ENCODE results near the gene RS1.

Gene RS1

GRCh38 chrX:18702362-18703195, 30.7 kb upstream of the RS1 start (continued):
- TF ChIP-seq ZNF692 (tag by site-specific recombination; IDR thresholded peaks at IDR 0.05), result peak; percentile 37; the same call in 1 of the 2 replicates
- TF ChIP-seq ZNF837 (tag by site-specific recombination; IDR thresholded peaks at IDR 0.05), result no peak
- no peak for TF ChIP-seq ZNF654 (tag by site-specific recombination; IDR thresholded peaks at IDR 0.05; ENCODE audit: low read depth)
- 0 out of 2 replicates have a peak, but pooled peaks have one; percentile 13 for TF ChIP-seq ZXDB (tag by site-specific recombination; IDR thresholded peaks at IDR 0.05)
- peak; percentile 72 for TF ChIP-seq ZNF398 (tag by site-specific recombination; IDR thresholded peaks at IDR 0.05)
- TF ChIP-seq GFI1B (tag by site-specific recombination; IDR thresholded peaks at IDR 0.05), result 0 out of 2 replicates have a peak, but pooled peaks have one; percentile 28
- peak; percentile 58; the same call in 1 of the 2 replicates for TF ChIP-seq ZNF660 (tag by site-specific recombination; IDR thresholded peaks at IDR 0.05)
- TF ChIP-seq ZNF24 (tag by site-specific recombination; IDR thresholded peaks at IDR 0.05), result peak; percentile 78
- TF ChIP-seq MZF1 (tag by site-specific recombination; IDR thresholded peaks at IDR 0.05; ENCODE audit: borderline replicate concordance), result peak; percentile 90
- TF ChIP-seq KLF17 (tag by site-specific recombination; IDR thresholded peaks at IDR 0.05), result peak; percentile 60; the same call in 1 of the 2 replicates
- TF ChIP-seq PRDM1 (tag by site-specific recombination; IDR thresholded peaks at IDR 0.05), result peak; percentile 28; the same call in 1 of the 2 replicates
- TF ChIP-seq ZBTB8A (tag by site-specific recombination; IDR thresholded peaks at IDR 0.05), result peak; percentile 28; the same call in 1 of the 2 replicates

GRCh38 chrX:18701621-18702361, 29.9 kb upstream of the RS1 start:
- Histone ChIP-seq H3K27ac (ENCODE audit: extremely low read depth, low read depth, low read length) (peak overlapping the region; percentile 69), H3K4me1 (ENCODE audit: control insufficient read depth, insufficient read depth, low read length) (peaks cover 8% of the 10 kb centered on the region)
- CTCF ChIA-PET, result interaction anchor here (0.7 to 0.9 kb wide), 3 partner anchors 17 to 185 kb away, joined by 3 to 4 read pairs (median 3); no protein-coding TSS in a partner anchor
- no peak for TF ChIP-seq SCRT2 (tag by site-specific recombination; IDR thresholded peaks at IDR 0.05)
- TF ChIP-seq ZNF610 (tag by site-specific recombination; IDR thresholded peaks at IDR 0.05; ENCODE audit: borderline replicate concordance), result no peak
- TF ChIP-seq ZNF654 (tag by site-specific recombination; IDR thresholded peaks at IDR 0.05; ENCODE audit: low read depth), result no peak
- no peak for TF ChIP-seq ZNF623 (tag by site-specific recombination; IDR thresholded peaks at IDR 0.05)
- TF ChIP-seq ELK4 (IDR thresholded peaks at IDR 0.05; ENCODE audit: borderline replicate concordance, low read depth, low read length), result no peak
- peak; percentile 21; the same call in 1 of the 2 replicates for TF ChIP-seq ZFHX2 (tag by site-specific recombination; conservative IDR thresholded peaks at IDR 0.05)
- 0 out of 2 replicates have a peak, but pooled peaks have one; percentile 13 for TF ChIP-seq SP7 (tag by site-specific recombination; IDR thresholded peaks at IDR 0.05)
- 0 out of 2 replicates have a peak, but pooled peaks have one; percentile 34 for TF ChIP-seq ZNF580 (tag by site-specific recombination; IDR thresholded peaks at IDR 0.05)
- TF ChIP-seq ZBTB44 (tag by site-specific recombination; IDR thresholded peaks at IDR 0.05), result peak; percentile 18; the same call in 1 of the 2 replicates
- TF ChIP-seq WT1 (tag by site-specific recombination; IDR thresholded peaks at IDR 0.05), result peak; percentile 75
- TF ChIP-seq ZNF239 (tag by site-specific recombination; IDR thresholded peaks at IDR 0.05), result peak; percentile 97

More at GRCh38 chrX:18701621-18702361, 29.9 kb upstream of the RS1 start:
- POLR2A ChIA-PET, result interaction anchor here (1.0 kb wide), 1 partner anchor 25 kb away, joined by 4 read pairs; no protein-coding TSS in a partner anchor
- no peaks in the 10 kb centered on the region for H3K9me3 ChIP-seq (ENCODE audit: control insufficient read depth, insufficient read depth, low read depth, low read length)
- H3K4me3 ChIP-seq (ENCODE audit: low read depth, low read length), result no peak overlapping the region
- H3K36me3 ChIP-seq (ENCODE audit: control insufficient read depth in 2 of 2, insufficient read depth in 1 of 2, low read length in 2 of 2), result no peaks in the 10 kb centered on the region
